Glutamatergic neuron (in vitro differentiated cells): ENCODE measurements around the gene SLC18A3. TPM values are rescaled to one million over a fixed set of nuclear protein-coding genes. Genes with fewer than 3 reads are reported as not detected.

Experiments used
- DNase-seq: peaks from one replicate; pipeline ENCODE4 v3.0.0; 2022
- H3K27ac Mint-ChIP-seq: one replicate; pipeline ENCODE4 v1.8.0; 2020; ENCODE audit warnings: mild to moderate bottlenecking, mixed read lengths, inconsistent platforms; ENCODE audit not compliant: unreplicated experiment
- H3K27me3 Mint-ChIP-seq: one replicate; pipeline ENCODE4 v1.8.0; 2020; ENCODE audit warnings: mild to moderate bottlenecking, moderate library complexity, mixed read lengths, inconsistent platforms; ENCODE audit not compliant: unreplicated experiment
- H3K36me3 Mint-ChIP-seq: one replicate; pipeline ENCODE4 v1.8.0; 2020; ENCODE audit warnings: mild to moderate bottlenecking, mixed read lengths, inconsistent platforms; ENCODE audit not compliant: unreplicated experiment
- H3K4me1 Mint-ChIP-seq: one replicate; pipeline ENCODE4 v1.8.0; 2020; ENCODE audit warnings: mild to moderate bottlenecking, low read depth, mixed read lengths, inconsistent platforms; ENCODE audit not compliant: unreplicated experiment
- H3K4me3 Mint-ChIP-seq: one replicate; pipeline ENCODE4 v1.8.0; 2020; ENCODE audit warnings: mild to moderate bottlenecking, mixed read lengths, inconsistent platforms; ENCODE audit not compliant: unreplicated experiment
- H3K9me3 Mint-ChIP-seq: one replicate; pipeline ENCODE4 v1.8.0; 2020; ENCODE audit warnings: mild to moderate bottlenecking, moderate library complexity, mixed read lengths, inconsistent platforms; ENCODE audit not compliant: unreplicated experiment
- CTCF ChIP-seq: fragments of 200-600 bp; sonication (generic); IDR thresholded peaks from one replicate; pipeline ENCODE4 v1.5.0; 2021; ENCODE audit not compliant: partially characterized antibody, unreplicated experiment
- total RNA-seq: library from RNA; stranded (reverse); fragmentation: NEBNext Ultra II Directional; extraction: Animal tissue kit (Norgen Biotek cat#: 25700); gene quantifications from one replicate; pipeline ENCODE4 v1.2.1, GENCODE V29; 2021; ENCODE audit not compliant: unreplicated experiment

The SLC18A3 gene
- total RNA-seq, 1 donor from 2014 or later: 21.5 TPM

DNA sequence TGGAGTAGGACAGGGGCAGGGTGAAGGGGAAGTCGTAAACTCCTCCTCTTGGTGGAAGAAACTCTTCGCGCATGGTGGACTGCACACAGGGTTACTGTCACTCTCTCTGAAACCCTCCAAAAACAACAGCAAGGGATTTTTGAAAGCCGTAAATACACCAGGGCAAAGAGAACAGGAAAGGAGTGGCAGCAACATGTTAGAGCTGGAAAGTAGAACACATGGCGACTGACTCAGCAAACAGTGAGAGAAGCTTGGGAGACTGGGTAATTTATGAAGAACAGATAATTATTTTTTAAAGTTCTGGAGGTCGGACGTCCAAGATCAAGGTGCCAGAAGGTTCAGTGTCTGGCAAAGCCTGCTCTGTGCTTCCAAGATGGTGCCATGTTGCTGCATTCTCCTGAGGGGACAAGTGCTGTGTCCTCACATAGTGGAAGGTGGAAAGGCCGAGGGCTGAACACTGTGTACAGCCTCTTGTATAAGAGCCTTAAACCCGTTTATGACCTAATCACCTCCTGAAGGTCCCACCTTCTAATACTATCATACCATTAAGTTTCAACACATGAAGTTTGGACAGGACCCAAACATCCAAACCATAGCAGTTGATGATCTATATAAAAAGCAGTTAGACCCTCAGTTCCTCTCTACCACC lies 46.9 kb downstream of the SLC18A3 start:
- no peaks in the 10 kb centered on the region for H3K4me1 Mint-ChIP-seq
- no peak for TF ChIP-seq CTCF
- DNase-seq: no peak
- H3K9me3 Mint-ChIP-seq: no peaks in the 10 kb centered on the region
- no peak overlapping the region for H3K27ac Mint-ChIP-seq
- peaks cover 16% of the 10 kb centered on the region for H3K36me3 Mint-ChIP-seq
- no peak overlapping the region for H3K4me3 Mint-ChIP-seq
- peaks cover 2% of the 10 kb centered on the region for H3K27me3 Mint-ChIP-seq

DNA sequence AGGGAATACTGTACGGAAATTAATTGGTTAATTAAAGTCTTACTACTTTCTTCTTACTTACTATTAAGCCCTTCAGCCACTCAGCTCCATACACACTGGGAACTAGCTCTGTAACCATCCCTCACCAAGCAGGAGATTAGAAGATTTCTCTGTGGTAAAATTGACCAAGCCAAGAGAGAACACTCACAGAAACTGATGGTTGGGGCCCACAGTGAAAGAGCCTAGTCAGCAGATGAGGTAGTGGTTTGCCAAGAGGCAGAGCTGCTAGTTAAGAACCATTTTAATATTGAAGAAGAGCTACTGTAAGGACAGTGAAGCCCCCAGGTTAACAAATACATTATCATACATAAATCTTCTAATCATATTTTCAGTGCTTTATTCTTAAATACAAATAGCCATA lies 47.5 kb downstream of the SLC18A3 start:
- H3K27me3 Mint-ChIP-seq: peaks cover 1% of the 10 kb centered on the region
- H3K9me3 Mint-ChIP-seq: no peaks in the 10 kb centered on the region
- no peak overlapping the region for H3K4me3 Mint-ChIP-seq
- H3K4me1 Mint-ChIP-seq: no peaks in the 10 kb centered on the region
- no peak for TF ChIP-seq CTCF
- H3K36me3 Mint-ChIP-seq: peaks cover 16% of the 10 kb centered on the region
- no peak for DNase-seq
- H3K27ac Mint-ChIP-seq: no peak overlapping the region

DNA sequence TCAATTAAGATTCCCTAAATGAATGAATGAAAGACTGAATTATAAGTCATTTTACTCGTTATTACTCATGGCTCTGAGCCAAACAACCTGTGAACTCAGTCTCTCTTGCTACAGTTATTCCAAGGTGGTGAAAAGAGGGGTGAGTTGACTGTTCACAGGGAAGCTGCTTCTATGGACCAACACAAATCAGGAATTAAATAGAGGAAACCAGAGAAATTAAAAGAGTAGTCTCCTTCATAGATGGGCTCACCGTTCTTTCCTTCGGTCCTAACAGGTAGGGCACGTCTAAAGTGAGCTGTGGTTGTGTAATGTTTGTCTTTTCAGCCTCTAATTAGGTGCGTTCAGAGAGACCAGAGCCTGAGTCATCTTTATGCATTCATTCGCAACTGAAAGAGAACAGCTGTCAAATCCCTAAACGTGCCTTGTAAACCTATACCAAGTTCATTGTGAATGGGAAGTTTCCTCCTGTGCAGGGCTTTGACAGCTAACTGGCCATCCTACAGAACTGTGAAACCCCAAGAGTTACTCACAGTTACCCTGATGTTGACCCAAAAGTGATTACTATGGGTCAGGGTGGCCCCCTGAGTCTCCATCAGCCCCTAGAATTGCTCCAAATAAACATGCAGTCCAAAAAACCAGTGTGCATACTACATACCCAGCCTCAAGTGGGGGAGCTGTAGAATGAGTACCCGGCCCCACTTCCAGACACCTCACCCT lies 51.2 kb downstream of the SLC18A3 start:
- Mint-ChIP-seq H3K27ac (no peak overlapping the region), H3K27me3 (peaks cover 1% of the 10 kb centered on the region), H3K9me3 (no peaks in the 10 kb centered on the region), H3K36me3 (peaks cover 16% of the 10 kb centered on the region), H3K4me3 (no peak overlapping the region), H3K4me1 (peaks cover 3% of the 10 kb centered on the region)
- DNase-seq: no peak
- TF ChIP-seq CTCF: no peak

Other genes starting within 250 kb of the SLC18A3 start
- 65.2 TPM for gene DRGX, start 214.2 kb upstream of the SLC18A3 start, total RNA-seq
- gene ERCC6, start 71.2 kb upstream of the SLC18A3 start, total RNA-seq: 27.5 TPM
- 15.4 TPM for gene CHAT, start 3.7 kb downstream of the SLC18A3 start, total RNA-seq
- gene C10orf53, start 69.3 kb downstream of the SLC18A3 start, total RNA-seq: 0.25 TPM
- gene OGDHL, start 152.0 kb downstream of the SLC18A3 start, total RNA-seq: 2.5 TPM